ENCODE results near the gene MTUS2.
A peak's percentile ranks its signal among the peaks of the same experiment; 100 is the strongest.

Gene MTUS2

DNA sequence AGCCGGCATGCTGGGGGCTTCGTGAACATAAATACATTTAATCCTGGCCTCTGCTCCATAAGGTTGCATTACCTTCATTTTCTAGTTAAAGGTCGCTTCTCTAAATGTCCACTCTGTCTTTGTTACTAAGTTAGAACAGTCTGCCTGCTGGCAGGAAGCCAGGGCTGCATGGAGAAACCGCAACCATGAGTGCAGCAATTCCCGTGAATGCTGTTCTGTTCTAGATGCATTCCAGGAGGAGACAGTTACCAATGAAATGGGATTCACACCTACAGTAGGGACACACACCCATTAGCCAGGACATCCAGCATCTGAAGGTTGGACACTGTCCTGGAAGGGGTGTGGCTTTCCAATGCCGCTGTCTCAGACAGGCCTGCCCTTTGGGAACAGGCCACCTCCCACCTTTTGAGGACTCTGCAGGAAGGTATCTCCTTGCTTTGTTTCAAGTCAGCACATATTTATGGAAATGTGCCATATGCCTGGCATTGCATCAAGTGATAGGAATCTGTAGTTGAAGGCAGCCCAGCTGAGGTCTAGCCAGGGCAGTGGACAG lies 645.7 kb downstream of the MTUS2 start:
- no peaks in the 10 kb centered on the region for H3K9me3 ChIP-seq (ENCODE audit: insufficient read depth, low read length)
- no peaks in the 10 kb centered on the region for H3K36me3 ChIP-seq (ENCODE audit: insufficient read depth, insufficient read length, low read length)
- TF ChIP-seq SUZ12 (IDR thresholded peaks at IDR 0.05; ENCODE audit: extremely low read depth, insufficient read depth, insufficient read length) (no peak), YY1 (IDR thresholded peaks at IDR 0.05; ENCODE audit: insufficient read depth, insufficient read length) (no peak), ZNF274 (IDR thresholded peaks at IDR 0.05; ENCODE audit: low read depth, low read length) (no peak)
- H3K9ac ChIP-seq (ENCODE audit: insufficient read length, low read depth): no peak overlapping the region
- no peak overlapping the region for H3K4me3 ChIP-seq (ENCODE audit: insufficient read length, low read depth)
- no peaks in the 10 kb centered on the region for H3K4me1 ChIP-seq (ENCODE audit: insufficient read depth, insufficient read length)
- no peaks in the 10 kb centered on the region for H3K27me3 ChIP-seq (ENCODE audit: insufficient read depth, insufficient read length)
- DNase-seq (ENCODE audit: low read depth, low spot score): no peak

DNA sequence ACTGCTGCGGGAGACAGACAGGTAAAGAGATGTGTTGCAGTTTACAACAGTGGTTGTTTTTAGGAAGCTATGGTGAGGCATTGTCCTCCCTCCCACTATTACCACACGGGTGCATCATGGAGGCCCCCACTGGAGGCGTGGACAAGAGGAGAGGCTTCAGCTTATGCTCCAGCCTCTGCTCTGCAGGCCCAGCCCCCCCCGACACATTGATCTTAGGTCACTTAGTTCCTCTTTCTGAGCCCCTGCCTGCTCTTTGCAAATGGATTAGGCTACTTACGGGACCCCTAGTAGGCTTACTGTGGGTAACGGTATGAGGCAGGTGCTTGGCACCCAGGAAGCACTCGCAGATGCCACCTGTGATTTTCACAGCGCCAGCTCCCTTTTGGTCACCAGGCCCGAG lies 651.4 kb downstream of the MTUS2 start:
- TF ChIP-seq YY1 (IDR thresholded peaks at IDR 0.05; ENCODE audit: insufficient read depth, insufficient read length): no peak
- no peak for TF ChIP-seq ZNF274 (IDR thresholded peaks at IDR 0.05; ENCODE audit: low read depth, low read length)
- TF ChIP-seq SUZ12 (IDR thresholded peaks at IDR 0.05; ENCODE audit: extremely low read depth, insufficient read depth, insufficient read length): no peak
- Histone ChIP-seq H3K9ac (ENCODE audit: insufficient read length, low read depth) (no peak overlapping the region), H3K27me3 (ENCODE audit: insufficient read depth, insufficient read length) (no peaks in the 10 kb centered on the region), H3K36me3 (ENCODE audit: insufficient read depth, insufficient read length, low read length) (no peaks in the 10 kb centered on the region), H3K4me1 (ENCODE audit: insufficient read depth, insufficient read length) (no peaks in the 10 kb centered on the region), H3K9me3 (ENCODE audit: insufficient read depth, low read length) (no peaks in the 10 kb centered on the region), H3K4me3 (ENCODE audit: insufficient read length, low read depth) (no peak overlapping the region)
- no peak for DNase-seq (ENCODE audit: low read depth, low spot score)

DNA sequence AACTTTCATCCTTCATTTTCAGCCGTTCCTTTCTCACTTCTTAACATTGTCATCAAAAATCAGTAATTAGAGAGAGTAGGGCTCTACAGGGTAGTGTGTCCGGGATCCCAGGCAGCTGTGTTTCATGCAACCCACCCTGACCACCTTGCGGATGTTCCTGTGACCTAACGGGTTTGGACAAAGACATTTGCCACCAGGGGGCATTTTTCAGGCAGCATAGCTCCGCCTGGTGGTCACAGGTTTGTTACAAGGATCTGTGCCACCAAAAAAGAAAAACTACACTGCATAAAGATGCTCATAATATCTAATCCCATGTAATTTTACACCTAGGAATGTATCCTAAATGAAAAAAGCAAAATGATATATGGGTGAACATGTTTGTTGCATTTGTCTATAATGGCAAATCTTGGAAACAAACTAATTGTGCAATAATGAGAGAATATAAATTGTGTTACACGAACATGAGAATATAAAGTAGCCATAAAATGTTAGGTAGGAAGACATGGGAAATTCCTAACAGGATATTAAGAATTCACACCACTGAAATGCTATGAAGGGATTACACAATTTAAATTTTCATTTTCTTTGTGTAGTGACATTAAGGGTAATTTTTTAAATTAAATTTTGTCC lies 652.3 kb downstream of the MTUS2 start:
- Histone ChIP-seq H3K36me3 (ENCODE audit: insufficient read depth, insufficient read length, low read length) (no peaks in the 10 kb centered on the region), H3K9ac (ENCODE audit: insufficient read length, low read depth) (no peak overlapping the region), H3K4me1 (ENCODE audit: insufficient read depth, insufficient read length) (no peaks in the 10 kb centered on the region), H3K4me3 (ENCODE audit: insufficient read length, low read depth) (no peak overlapping the region), H3K27me3 (ENCODE audit: insufficient read depth, insufficient read length) (no peaks in the 10 kb centered on the region), H3K9me3 (ENCODE audit: insufficient read depth, low read length) (no peaks in the 10 kb centered on the region)
- peak; percentile 48 for DNase-seq (ENCODE audit: low read depth, low spot score)
- no peak for TF ChIP-seq ZNF274 (IDR thresholded peaks at IDR 0.05; ENCODE audit: low read depth, low read length)
- TF ChIP-seq YY1 (IDR thresholded peaks at IDR 0.05; ENCODE audit: insufficient read depth, insufficient read length): no peak
- TF ChIP-seq SUZ12 (IDR thresholded peaks at IDR 0.05; ENCODE audit: extremely low read depth, insufficient read depth, insufficient read length): no peak

DNA sequence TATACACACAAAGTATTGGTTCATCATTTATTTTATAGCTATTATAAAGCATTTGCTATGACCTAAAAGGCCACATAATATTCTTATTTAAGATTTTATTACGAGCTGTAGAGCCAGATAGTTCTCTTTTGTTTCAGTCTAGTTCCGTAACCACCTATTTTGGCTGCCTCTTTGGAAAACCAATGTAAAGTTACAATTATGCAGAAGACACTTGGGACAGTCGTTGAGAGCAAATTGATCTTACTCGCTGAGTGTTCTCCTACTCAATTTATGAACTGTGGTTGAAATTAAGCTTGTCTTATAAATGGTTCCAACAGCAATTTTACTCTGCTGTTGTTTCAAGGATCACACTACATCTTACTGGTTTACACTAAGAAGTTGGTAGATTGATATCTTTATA lies 653.0 kb downstream of the MTUS2 start:
- no peak overlapping the region for H3K4me3 ChIP-seq (ENCODE audit: insufficient read length, low read depth)
- no peak overlapping the region for H3K9ac ChIP-seq (ENCODE audit: insufficient read length, low read depth)
- no peaks in the 10 kb centered on the region for H3K36me3 ChIP-seq (ENCODE audit: insufficient read depth, insufficient read length, low read length)
- no peaks in the 10 kb centered on the region for H3K27me3 ChIP-seq (ENCODE audit: insufficient read depth, insufficient read length)
- no peaks in the 10 kb centered on the region for H3K4me1 ChIP-seq (ENCODE audit: insufficient read depth, insufficient read length)
- no peaks in the 10 kb centered on the region for H3K9me3 ChIP-seq (ENCODE audit: insufficient read depth, low read length)
- no peak for DNase-seq (ENCODE audit: low read depth, low spot score)
- TF ChIP-seq SUZ12 (IDR thresholded peaks at IDR 0.05; ENCODE audit: extremely low read depth, insufficient read depth, insufficient read length): no peak
- TF ChIP-seq YY1 (IDR thresholded peaks at IDR 0.05; ENCODE audit: insufficient read depth, insufficient read length): no peak
- no peak for TF ChIP-seq ZNF274 (IDR thresholded peaks at IDR 0.05; ENCODE audit: low read depth, low read length)

DNA sequence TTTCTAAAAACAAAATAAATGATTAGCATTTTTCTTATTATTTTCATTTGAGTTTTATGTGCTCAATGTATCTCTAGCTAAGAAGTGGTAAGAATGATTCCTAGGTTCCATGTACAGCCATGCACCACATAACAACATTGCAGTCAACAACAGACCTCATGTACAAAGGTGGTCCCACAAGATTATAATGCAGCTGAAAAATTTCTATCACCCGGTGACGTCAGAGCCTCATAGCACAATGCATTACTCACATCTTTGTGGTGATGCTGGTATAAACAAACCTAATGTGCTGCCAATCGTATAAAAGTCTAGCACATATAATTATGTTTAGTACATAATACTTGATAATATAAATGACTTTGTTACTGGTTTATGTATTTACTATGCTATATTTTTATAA lies 654.9 kb downstream of the MTUS2 start:
- H3K27me3 ChIP-seq (ENCODE audit: insufficient read depth, insufficient read length): no peaks in the 10 kb centered on the region
- no peaks in the 10 kb centered on the region for H3K9me3 ChIP-seq (ENCODE audit: insufficient read depth, low read length)
- TF ChIP-seq ZNF274 (IDR thresholded peaks at IDR 0.05; ENCODE audit: low read depth, low read length) (no peak), YY1 (IDR thresholded peaks at IDR 0.05; ENCODE audit: insufficient read depth, insufficient read length) (no peak), SUZ12 (IDR thresholded peaks at IDR 0.05; ENCODE audit: extremely low read depth, insufficient read depth, insufficient read length) (no peak)
- H3K9ac ChIP-seq (ENCODE audit: insufficient read length, low read depth): no peak overlapping the region
- no peaks in the 10 kb centered on the region for H3K36me3 ChIP-seq (ENCODE audit: insufficient read depth, insufficient read length, low read length)
- no peak for DNase-seq (ENCODE audit: low read depth, low spot score)
- no peaks in the 10 kb centered on the region for H3K4me1 ChIP-seq (ENCODE audit: insufficient read depth, insufficient read length)
- H3K4me3 ChIP-seq (ENCODE audit: insufficient read length, low read depth): no peak overlapping the region

DNA sequence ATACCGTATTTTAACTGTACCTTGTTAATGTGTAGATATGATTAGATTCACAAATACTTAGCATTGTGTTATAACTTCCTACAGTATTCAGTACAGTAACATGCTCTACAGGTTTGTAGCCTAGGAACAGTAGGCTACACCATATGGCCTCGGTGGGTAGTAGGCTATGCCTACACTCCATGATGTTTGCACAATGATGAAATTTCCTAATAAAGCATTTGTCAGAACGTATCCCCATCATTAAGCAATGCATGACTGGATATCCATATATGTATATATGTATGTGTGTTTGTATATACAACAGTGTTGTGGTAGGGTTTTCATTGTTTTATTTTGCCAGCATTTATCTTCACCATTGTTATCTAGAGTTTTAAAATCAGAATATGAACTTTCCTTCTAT lies 655.9 kb downstream of the MTUS2 start:
- Histone ChIP-seq H3K4me3 (ENCODE audit: insufficient read length, low read depth) (no peak overlapping the region), H3K9me3 (ENCODE audit: insufficient read depth, low read length) (no peaks in the 10 kb centered on the region), H3K9ac (ENCODE audit: insufficient read length, low read depth) (no peak overlapping the region), H3K27me3 (ENCODE audit: insufficient read depth, insufficient read length) (no peaks in the 10 kb centered on the region), H3K4me1 (ENCODE audit: insufficient read depth, insufficient read length) (no peaks in the 10 kb centered on the region), H3K36me3 (ENCODE audit: insufficient read depth, insufficient read length, low read length) (no peaks in the 10 kb centered on the region)
- TF ChIP-seq YY1 (IDR thresholded peaks at IDR 0.05; ENCODE audit: insufficient read depth, insufficient read length): no peak
- no peak for TF ChIP-seq ZNF274 (IDR thresholded peaks at IDR 0.05; ENCODE audit: low read depth, low read length)
- no peak for TF ChIP-seq SUZ12 (IDR thresholded peaks at IDR 0.05; ENCODE audit: extremely low read depth, insufficient read depth, insufficient read length)
- no peak for DNase-seq (ENCODE audit: low read depth, low spot score)

DNA sequence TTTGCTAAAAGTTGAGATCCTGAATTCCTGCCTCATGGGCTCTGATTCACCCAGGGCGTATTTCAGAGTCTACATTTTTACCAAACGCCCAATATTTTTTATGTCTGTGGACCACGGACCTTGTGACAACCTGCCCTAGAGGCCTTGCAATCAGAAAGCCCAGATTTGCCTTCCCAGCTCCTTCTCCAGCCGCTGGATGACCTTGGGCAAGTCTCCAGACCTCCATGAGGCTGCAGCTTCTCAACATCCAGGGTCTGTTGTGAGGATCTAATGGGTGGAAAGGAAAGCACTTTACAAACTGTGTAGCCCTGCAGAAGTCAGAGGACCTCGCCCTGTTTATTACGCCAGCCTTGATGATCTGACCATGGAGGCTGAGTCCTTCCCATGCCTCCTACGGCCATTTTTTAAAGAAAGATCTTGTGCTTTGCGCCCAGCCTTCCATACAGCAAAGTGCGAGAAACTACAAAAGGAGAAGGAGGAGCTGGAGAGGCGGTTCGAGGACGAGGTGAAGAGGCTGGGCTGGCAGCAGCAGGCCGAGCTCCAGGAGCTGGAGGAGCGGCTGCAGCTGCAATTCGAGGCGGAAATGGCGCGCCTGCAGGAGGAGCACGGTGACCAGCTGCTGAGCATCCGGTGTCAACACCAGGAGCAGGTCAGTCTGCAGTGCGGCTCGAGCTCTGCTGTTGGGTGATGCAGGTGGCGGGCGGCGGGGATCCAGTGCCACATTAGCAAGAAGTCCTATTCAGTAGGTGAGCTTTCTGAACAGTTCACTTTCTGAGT lies 659.8 kb downstream of the MTUS2 start:
- peaks cover 3% of the 10 kb centered on the region for H3K4me1 ChIP-seq (ENCODE audit: insufficient read depth, insufficient read length)
- H3K36me3 ChIP-seq (ENCODE audit: insufficient read depth, insufficient read length, low read length): no peaks in the 10 kb centered on the region
- no peak for DNase-seq (ENCODE audit: low read depth, low spot score)
- TF ChIP-seq YY1 (IDR thresholded peaks at IDR 0.05; ENCODE audit: insufficient read depth, insufficient read length) (no peak), SUZ12 (IDR thresholded peaks at IDR 0.05; ENCODE audit: extremely low read depth, insufficient read depth, insufficient read length) (no peak), ZNF274 (IDR thresholded peaks at IDR 0.05; ENCODE audit: low read depth, low read length) (no peak)
- no peak overlapping the region for H3K4me3 ChIP-seq (ENCODE audit: insufficient read length, low read depth)
- H3K27me3 ChIP-seq (ENCODE audit: insufficient read depth, insufficient read length): no peaks in the 10 kb centered on the region
- H3K9ac ChIP-seq (ENCODE audit: insufficient read length, low read depth): no peak overlapping the region
- no peaks in the 10 kb centered on the region for H3K9me3 ChIP-seq (ENCODE audit: insufficient read depth, low read length)
